ENCODE results near the gene RCSD1. TPM values are rescaled to one million over a fixed set of nuclear protein-coding genes. Genes with fewer than 3 reads are reported as not detected.
A peak's percentile ranks its signal among the peaks of the same experiment; 100 is the strongest.

The RCSD1 gene
- total and polyA plus RNA-seq, 2 of the 13 experiments (the other 11 are each of a cell fraction or from before 2014, with no cell fraction given) = not detected

GRCh38 chr1:167721617-167722151 is 91.7 kb downstream of the RCSD1 start, which contains the start of gene MPZL1 (continued):
- TF ChIP-seq ZNF276 (CRISPR knock-in tag; IDR thresholded peaks at IDR 0.05; ENCODE audit: low read depth) (no peak), FOXJ3 (CRISPR knock-in tag; IDR thresholded peaks at IDR 0.05; ENCODE audit: borderline replicate concordance) (no peak), BCL6 (CRISPR knock-in tag; IDR thresholded peaks at IDR 0.05) (0 out of 2 replicates have a peak, but pooled peaks have one; percentile 37), ZNF740 (CRISPR knock-in tag; IDR thresholded peaks at IDR 0.05) (no peak), MIER2 (CRISPR knock-in tag; IDR thresholded peaks at IDR 0.05) (no peak), TSC22D2 (CRISPR knock-in tag; IDR thresholded peaks at IDR 0.05; ENCODE audit: borderline replicate concordance) (no peak), ZNF232 (CRISPR knock-in tag; IDR thresholded peaks at IDR 0.05; ENCODE audit: borderline replicate concordance) (peak; percentile 76; the same call in 1 of the 2 replicates), TARDBP (CRISPR knock-in tag; IDR thresholded peaks at IDR 0.05) (no peak), ZNF724P (CRISPR knock-in tag; IDR thresholded peaks at IDR 0.05; ENCODE audit: borderline replicate concordance) (no peak; the same call in 1 of the 2 replicates), CERS6 (CRISPR knock-in tag; IDR thresholded peaks at IDR 0.05) (no peak), STAT5B (CRISPR knock-in tag; IDR thresholded peaks at IDR 0.05) (no peak), ZNF335 (CRISPR knock-in tag; IDR thresholded peaks at IDR 0.05) (no peak), ZHX2 (IDR thresholded peaks at IDR 0.05; ENCODE audit: low read depth) (no peak), ZHX2 (CRISPR knock-in tag; IDR thresholded peaks at IDR 0.05; ENCODE audit: borderline replicate concordance) (no peak), ELK4 (CRISPR knock-in tag; IDR thresholded peaks at IDR 0.05; ENCODE audit: borderline replicate concordance) (no peak), ZBTB46 (CRISPR knock-in tag; IDR thresholded peaks at IDR 0.05; ENCODE audit: borderline replicate concordance) (no peak), ZNF546 (CRISPR knock-in tag; conservative IDR thresholded peaks at IDR 0.05) (no peak), TBX2 (CRISPR knock-in tag; IDR thresholded peaks at IDR 0.05; ENCODE audit: borderline replicate concordance) (no peak)
